ENCODE measurements around the gene CAMK1. TPM values are rescaled to one million over a fixed set of nuclear protein-coding genes. Genes with fewer than 3 reads are reported as not detected.

Gene CAMK1
- total and polyA plus RNA-seq, 4 donors = 13.8 to 20.1 (median 16.7) TPM

DNA sequence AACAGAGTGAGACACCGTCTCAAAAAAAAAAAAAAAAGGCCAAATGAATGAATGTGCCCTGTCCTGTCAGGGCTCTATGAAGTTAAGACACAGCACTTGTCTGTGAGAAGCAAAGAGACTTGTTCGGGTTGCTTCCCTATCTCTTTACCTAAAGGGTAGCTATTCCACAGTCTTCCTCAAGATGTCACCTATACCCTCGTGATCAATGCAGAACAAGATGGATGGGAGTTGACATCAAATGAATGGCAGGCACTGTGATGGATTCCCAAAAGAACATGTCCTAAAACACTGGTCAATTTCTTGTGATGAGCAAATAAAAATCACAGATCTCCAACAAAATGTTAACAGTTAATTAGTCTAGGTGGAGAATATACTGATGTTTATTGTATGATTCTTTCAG lies 13.0 kb upstream of the CAMK1 start:
- peak overlapping the region in 1 of 2 donors; percentile 54 for H3K27ac ChIP-seq (ENCODE audit: low read depth in 1 of 2, low read length in 2 of 2)
- DNase-seq (ENCODE audit: low spot score) = no peak
- H3K9me3 ChIP-seq (ENCODE audit: control insufficient read depth in 4 of 4, low read length in 3 of 4) = no peaks in the 10 kb centered on the region
- H3K27me3 ChIP-seq (ENCODE audit: control insufficient read depth in 4 of 4, insufficient read depth in 4 of 4, low read length in 3 of 4) = no peaks in the 10 kb centered on the region
- no peak overlapping the region for H3K4me3 ChIP-seq (ENCODE audit: low read depth in 1 of 3, low read length in 3 of 3)
- peaks cover 6 to 34% (median 18%) of the 10 kb centered on the region in 4 donors for H3K4me1 ChIP-seq (ENCODE audit: control insufficient read depth in 4 of 4, insufficient read depth in 4 of 4, low read length in 3 of 4)
- TF ChIP-seq RAD21 (IDR thresholded peaks at IDR 0.05) (peak in 1 of 2 donors; percentile 34), HNF4A (conservative IDR thresholded peaks at IDR 0.05) (no peak)
- H3K9ac ChIP-seq (ENCODE audit: low read depth in 1 of 2, low read length in 2 of 2) = no peak overlapping the region
- 61% methylated on average over 3 of the region's 3 CpGs for WGBS
- H3K36me3 ChIP-seq (ENCODE audit: control insufficient read depth in 4 of 4, insufficient read depth in 3 of 4, low read depth in 1 of 4, low read length in 3 of 4) = peaks cover 2 to 34% (median 24%) of the 10 kb centered on the region in 4 donors

DNA sequence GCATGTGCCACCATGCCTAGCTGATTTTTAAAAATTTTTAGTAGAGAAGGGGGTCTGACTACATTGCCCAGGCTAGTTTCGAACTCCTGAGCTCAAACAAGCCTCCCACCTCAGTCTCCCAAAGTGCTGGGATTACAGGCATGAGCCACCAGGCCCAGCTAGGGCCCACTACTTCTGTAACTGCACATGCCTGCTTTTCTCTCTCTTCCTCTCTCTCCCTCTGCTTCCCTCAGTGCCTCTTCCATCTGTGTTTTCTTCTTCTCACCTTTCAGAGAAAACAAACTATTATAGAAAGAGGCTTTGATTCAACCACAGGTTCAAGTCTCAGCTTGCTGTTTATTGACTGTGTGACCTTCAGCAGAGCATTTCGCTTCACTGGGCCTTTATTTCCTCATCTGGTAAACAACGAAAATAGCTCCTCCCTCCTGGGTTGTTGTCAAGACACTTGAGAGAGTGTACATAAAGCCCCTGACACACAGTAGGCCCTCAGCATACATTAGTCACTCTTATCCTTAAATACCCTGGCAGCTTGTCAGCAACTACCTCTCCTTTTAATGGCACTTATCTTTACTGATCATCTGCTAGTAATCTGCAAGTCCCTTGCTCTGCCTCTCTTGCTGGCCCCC lies 12.3 kb upstream of the CAMK1 start:
- peak overlapping the region; percentile 54 to 79 for H3K27ac ChIP-seq (ENCODE audit: low read depth in 1 of 2, low read length in 2 of 2)
- peaks cover 2 to 28% (median 21%) of the 10 kb centered on the region in 4 donors for H3K36me3 ChIP-seq (ENCODE audit: control insufficient read depth in 4 of 4, insufficient read depth in 3 of 4, low read depth in 1 of 4, low read length in 3 of 4)
- H3K4me3 ChIP-seq (ENCODE audit: low read depth in 1 of 3, low read length in 3 of 3) = no peak overlapping the region
- 48% methylated on average over 3 of the region's 3 CpGs for WGBS
- H3K27me3 ChIP-seq (ENCODE audit: control insufficient read depth in 4 of 4, insufficient read depth in 4 of 4, low read length in 3 of 4) = no peaks in the 10 kb centered on the region
- H3K4me1 ChIP-seq (ENCODE audit: control insufficient read depth in 4 of 4, insufficient read depth in 4 of 4, low read length in 3 of 4) = peaks cover 6 to 34% (median 18%) of the 10 kb centered on the region in 4 donors
- no peak for DNase-seq (ENCODE audit: low spot score)
- H3K9me3 ChIP-seq (ENCODE audit: control insufficient read depth in 4 of 4, low read length in 3 of 4) = no peaks in the 10 kb centered on the region
- H3K9ac ChIP-seq (ENCODE audit: low read depth in 1 of 2, low read length in 2 of 2) = no peak overlapping the region
- TF ChIP-seq JUND (IDR thresholded peaks at IDR 0.05) = no peak
- TF ChIP-seq RXRA (IDR thresholded peaks at IDR 0.05) = no peak
- no peak for TF ChIP-seq RAD21 (IDR thresholded peaks at IDR 0.05)
- TF ChIP-seq TAF1 (conservative IDR thresholded peaks at IDR 0.05) = no peak
- no peak for TF ChIP-seq GABPA (IDR thresholded peaks at IDR 0.05 in 1 of 2, conservative IDR thresholded peaks at IDR 0.05 in 1 of 2)
- peak; percentile 17 to 28 for TF ChIP-seq HNF4A (conservative IDR thresholded peaks at IDR 0.05)
- TF ChIP-seq, protein P1, sequence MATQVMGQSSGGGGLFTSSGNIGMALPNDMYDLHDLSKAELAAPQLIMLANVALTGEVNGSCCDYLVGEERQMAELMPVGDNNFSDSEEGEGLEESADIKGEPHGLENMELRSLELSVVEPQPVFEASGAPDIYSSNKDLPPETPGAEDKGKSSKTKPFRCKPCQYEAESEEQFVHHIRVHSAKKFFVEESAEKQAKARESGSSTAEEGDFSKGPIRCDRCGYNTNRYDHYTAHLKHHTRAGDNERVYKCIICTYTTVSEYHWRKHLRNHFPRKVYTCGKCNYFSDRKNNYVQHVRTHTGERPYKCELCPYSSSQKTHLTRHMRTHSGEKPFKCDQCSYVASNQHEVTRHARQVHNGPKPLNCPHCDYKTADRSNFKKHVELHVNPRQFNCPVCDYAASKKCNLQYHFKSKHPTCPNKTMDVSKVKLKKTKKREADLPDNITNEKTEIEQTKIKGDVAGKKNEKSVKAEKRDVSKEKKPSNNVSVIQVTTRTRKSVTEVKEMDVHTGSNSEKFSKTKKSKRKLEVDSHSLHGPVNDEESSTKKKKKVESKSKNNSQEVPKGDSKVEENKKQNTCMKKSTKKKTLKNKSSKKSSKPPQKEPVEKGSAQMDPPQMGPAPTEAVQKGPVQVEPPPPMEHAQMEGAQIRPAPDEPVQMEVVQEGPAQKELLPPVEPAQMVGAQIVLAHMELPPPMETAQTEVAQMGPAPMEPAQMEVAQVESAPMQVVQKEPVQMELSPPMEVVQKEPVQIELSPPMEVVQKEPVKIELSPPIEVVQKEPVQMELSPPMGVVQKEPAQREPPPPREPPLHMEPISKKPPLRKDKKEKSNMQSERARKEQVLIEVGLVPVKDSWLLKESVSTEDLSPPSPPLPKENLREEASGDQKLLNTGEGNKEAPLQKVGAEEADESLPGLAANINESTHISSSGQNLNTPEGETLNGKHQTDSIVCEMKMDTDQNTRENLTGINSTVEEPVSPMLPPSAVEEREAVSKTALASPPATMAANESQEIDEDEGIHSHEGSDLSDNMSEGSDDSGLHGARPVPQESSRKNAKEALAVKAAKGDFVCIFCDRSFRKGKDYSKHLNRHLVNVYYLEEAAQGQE (IDR thresholded peaks at IDR 0.05) = peak; percentile 18
- peak; percentile 49 for TF ChIP-seq FOXA2 (IDR thresholded peaks at IDR 0.05)
- TF ChIP-seq SP1 (IDR thresholded peaks at IDR 0.05) = peak; percentile 25
- no peak for TF ChIP-seq HNF4G (IDR thresholded peaks at IDR 0.05)

DNA sequence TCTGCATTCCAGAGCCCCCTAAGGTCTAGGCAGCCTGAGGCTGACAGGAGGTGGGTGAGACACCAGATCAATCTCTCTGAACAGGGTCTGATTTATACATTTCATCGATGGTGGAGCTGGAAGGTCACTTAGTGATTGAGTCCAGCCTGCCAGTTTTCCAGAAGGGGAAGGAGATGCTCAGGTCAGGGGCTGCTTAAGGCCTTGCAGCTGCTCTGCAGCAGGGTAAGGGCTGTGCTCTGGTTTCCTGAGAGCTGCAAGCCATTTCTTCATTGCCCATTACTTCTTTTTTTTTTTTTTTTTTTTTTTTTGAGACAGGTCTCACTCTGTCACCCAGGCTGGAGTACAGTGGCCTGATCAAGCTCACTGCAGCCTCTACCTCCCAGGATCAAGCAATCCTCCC lies 11.8 kb upstream of the CAMK1 start:
- Histone ChIP-seq H3K4me3 (ENCODE audit: low read depth in 1 of 3, low read length in 3 of 3) (no peak overlapping the region), H3K4me1 (ENCODE audit: control insufficient read depth in 4 of 4, insufficient read depth in 4 of 4, low read length in 3 of 4) (peaks cover 6 to 34% (median 18%) of the 10 kb centered on the region in 4 donors), H3K27ac (ENCODE audit: low read depth in 1 of 2, low read length in 2 of 2) (peak overlapping the region; percentile 79 to 83), H3K9ac (ENCODE audit: low read depth in 1 of 2, low read length in 2 of 2) (no peak overlapping the region), H3K36me3 (ENCODE audit: control insufficient read depth in 4 of 4, insufficient read depth in 3 of 4, low read depth in 1 of 4, low read length in 3 of 4) (peaks cover 2 to 24% (median 16%) of the 10 kb centered on the region in 4 donors), H3K9me3 (ENCODE audit: control insufficient read depth in 4 of 4, low read length in 3 of 4) (no peaks in the 10 kb centered on the region), H3K27me3 (ENCODE audit: control insufficient read depth in 4 of 4, insufficient read depth in 4 of 4, low read length in 3 of 4) (no peaks in the 10 kb centered on the region)
- WGBS = 90% methylated on average over 1 of the region's 1 CpG
- TF ChIP-seq FOXA1 (IDR thresholded peaks at IDR 0.05) = no peak
- TF ChIP-seq RXRA (IDR thresholded peaks at IDR 0.05) = no peak
- TF ChIP-seq YY1 (IDR thresholded peaks at IDR 0.05) = no peak
- no peak for TF ChIP-seq SP1 (IDR thresholded peaks at IDR 0.05)
- no peak for TF ChIP-seq EGR1 (IDR thresholded peaks at IDR 0.05; ENCODE audit: low read depth in 2 of 2)
- no peak for TF ChIP-seq JUND (IDR thresholded peaks at IDR 0.05)
- TF ChIP-seq, protein P1 (IDR thresholded peaks at IDR 0.05) = no peak
- TF ChIP-seq HNF4G (IDR thresholded peaks at IDR 0.05) = no peak
- TF ChIP-seq NR2F2 (IDR thresholded peaks at IDR 0.05) = no peak
- TF ChIP-seq HNF4A (conservative IDR thresholded peaks at IDR 0.05) = no peak
- TF ChIP-seq, protein P2, sequence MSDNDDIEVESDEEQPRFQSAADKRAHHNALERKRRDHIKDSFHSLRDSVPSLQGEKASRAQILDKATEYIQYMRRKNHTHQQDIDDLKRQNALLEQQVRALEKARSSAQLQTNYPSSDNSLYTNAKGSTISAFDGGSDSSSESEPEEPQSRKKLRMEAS (IDR thresholded peaks at IDR 0.05) = no peak
- TF ChIP-seq, protein P3, sequence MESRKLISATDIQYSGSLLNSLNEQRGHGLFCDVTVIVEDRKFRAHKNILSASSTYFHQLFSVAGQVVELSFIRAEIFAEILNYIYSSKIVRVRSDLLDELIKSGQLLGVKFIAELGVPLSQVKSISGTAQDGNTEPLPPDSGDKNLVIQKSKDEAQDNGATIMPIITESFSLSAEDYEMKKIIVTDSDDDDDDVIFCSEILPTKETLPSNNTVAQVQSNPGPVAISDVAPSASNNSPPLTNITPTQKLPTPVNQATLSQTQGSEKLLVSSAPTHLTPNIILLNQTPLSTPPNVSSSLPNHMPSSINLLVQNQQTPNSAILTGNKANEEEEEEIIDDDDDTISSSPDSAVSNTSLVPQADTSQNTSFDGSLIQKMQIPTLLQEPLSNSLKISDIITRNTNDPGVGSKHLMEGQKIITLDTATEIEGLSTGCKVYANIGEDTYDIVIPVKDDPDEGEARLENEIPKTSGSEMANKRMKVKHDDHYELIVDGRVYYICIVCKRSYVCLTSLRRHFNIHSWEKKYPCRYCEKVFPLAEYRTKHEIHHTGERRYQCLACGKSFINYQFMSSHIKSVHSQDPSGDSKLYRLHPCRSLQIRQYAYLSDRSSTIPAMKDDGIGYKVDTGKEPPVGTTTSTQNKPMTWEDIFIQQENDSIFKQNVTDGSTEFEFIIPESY (IDR thresholded peaks at IDR 0.05) = no peak
- no peak for DNase-seq (ENCODE audit: low spot score)

Measured in liver (tissue), 9 donors.